Activated CD4-positive, alpha-beta T cell treated with anti-CD3 and anti-CD28 coated beads, Interleukin-2, amount 50 U/mL, for 1 hour (primary cell): ENCODE measurements around the gene NPTX1.

ENCODE experiments used
- DNase-seq: peaks from one replicate; pipeline ENCODE4 v3.0.0-alpha.2; 2020

Gene NPTX1

GRCh38 chr17:80456465-80457235, 19.8 kb downstream of the NPTX1 start:
- no peak for DNase-seq

GRCh38 chr17:80455784-80456183, 20.6 kb downstream of the NPTX1 start:
- no peak for DNase-seq

GRCh38 chr17:80455336-80455710, 21.1 kb downstream of the NPTX1 start:
- peak; percentile 33 for DNase-seq

GRCh38 chr17:80454557-80455335, 21.7 kb downstream of the NPTX1 start:
- peak; percentile 95 for DNase-seq

- DNase-seq, result peak; percentile 10
These were observed 22.3 kb downstream of the NPTX1 start for GRCh38 chr17:80453998-80454556.

- no peak for DNase-seq
These were observed 23.0 kb downstream of the NPTX1 start for GRCh38 chr17:80453126-80453997.

GRCh38 chr17:80452173-80452915, 24.1 kb downstream of the NPTX1 start:
- DNase-seq, result no peak

- DNase-seq, result no peak
These were observed 25.2 kb downstream of the NPTX1 start for GRCh38 chr17:80451104-80451775.

- no peak for DNase-seq
These were observed 26.4 kb downstream of the NPTX1 start for GRCh38 chr17:80449930-80450576.

- DNase-seq, result no peak
These were observed 27.0 kb downstream of the NPTX1 start for GRCh38 chr17:80449194-80449929.

GRCh38 chr17:80447790-80448189, 28.6 kb downstream of the NPTX1 start:
- no peak for DNase-seq

GRCh38 chr17:80446645-80447405, 29.6 kb downstream of the NPTX1 start:
- DNase-seq, result no peak

GRCh38 chr17:80445726-80446110, 30.7 kb downstream of the NPTX1 start:
- DNase-seq, result no peak

GRCh38 chr17:80445007-80445725, 31.2 kb downstream of the NPTX1 start:
- no peak for DNase-seq

GRCh38 chr17:80444644-80444979, 31.8 kb downstream of the NPTX1 start:
- DNase-seq, result no peak

- no peak for DNase-seq
These were observed 32.3 kb downstream of the NPTX1 start for GRCh38 chr17:80443916-80444643.

GRCh38 chr17:80443498-80443897, 32.9 kb downstream of the NPTX1 start:
- DNase-seq, result no peak

GRCh38 chr17:80442764-80443163, 33.6 kb downstream of the NPTX1 start:
- DNase-seq, result no peak
